Body of pancreas (tissue), 4 donors: Measurements from ENCODE around the gene LMX1A.

Experiments
- CTCF ChIP-seq, 7 experiments: fragments of 450-650 bp in 4 of 7; fragments of 200-600 bp in 3 of 7; sonication (generic) in 3 of 7; IDR thresholded peaks; one replicate each; pipeline ENCODE4 v1.5.1; 2016 to 2019; ENCODE audit warnings: antibody characterized with exemption in 7 of 7
- POLR2A ChIP-seq, 3 donors: fragments of 450-650 bp; IDR thresholded peaks; one replicate each; pipeline ENCODE4 v1.6.1; 2016; ENCODE audit warnings: antibody characterized with exemption in 3 of 3, mild to moderate bottlenecking in 2 of 3

- no peak for TF ChIP-seq CTCF (IDR thresholded peaks at IDR 0.05)
- TF ChIP-seq POLR2A (IDR thresholded peaks at IDR 0.05): no peak
Measured at GRCh38 chr1:165345502-165345901, 11.0 kb downstream of the LMX1A start.
